Measurements from ENCODE around the gene OR2F1.

Gene OR2F1

DNA sequence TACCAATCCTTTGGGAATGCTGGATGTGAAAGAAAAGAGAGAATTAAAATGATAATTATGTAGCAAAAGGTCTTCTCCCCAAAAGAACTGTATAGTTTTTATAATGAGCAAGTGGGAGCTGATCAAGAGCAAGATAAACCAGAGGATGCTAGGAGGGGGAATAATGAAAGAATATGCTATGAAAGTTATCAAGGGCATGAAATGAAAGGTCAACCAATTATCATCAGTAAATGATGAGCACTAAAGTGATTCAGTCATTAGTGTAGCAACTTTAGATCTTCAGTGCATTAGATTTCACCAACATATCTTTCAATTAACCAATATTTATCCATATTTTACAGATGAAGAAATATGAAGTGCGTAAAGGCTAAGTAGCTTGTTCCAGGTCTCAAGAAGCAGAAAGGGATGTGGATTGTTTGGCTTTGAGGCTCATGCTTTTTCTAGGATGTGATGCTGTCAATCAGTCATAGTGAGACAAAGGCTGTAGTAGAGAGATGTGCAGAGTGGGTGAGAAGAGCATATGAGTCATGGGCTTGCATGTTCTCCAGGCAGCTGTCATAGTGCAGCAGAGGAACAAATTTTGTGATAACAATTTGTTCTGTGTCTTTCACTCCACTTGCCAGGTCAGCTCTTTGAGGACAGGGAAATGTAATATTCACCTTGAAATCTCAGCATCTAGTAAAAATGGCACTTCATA is 25.3 kb upstream of the OR2F1 start:
- Histone ChIP-seq H3K27ac (ENCODE audit: low read depth, low read length, severe bottlenecking) (no peak overlapping the region), H3K4me1 (ENCODE audit: control insufficient read depth, insufficient read depth, low read length, poor library complexity, severe bottlenecking) (no peaks in the 10 kb centered on the region), H3K36me3 (ENCODE audit: control insufficient read depth, insufficient read depth, low read length) (no peaks in the 10 kb centered on the region), H3K4me3 (ENCODE audit: extremely low read depth, insufficient read depth, low read length, poor library complexity, severe bottlenecking) (no peak overlapping the region), H3K9me3 (ENCODE audit: control insufficient read depth, low read length) (no peaks in the 10 kb centered on the region)
- WGBS, 2 experiments (ENCODE audit: insufficient coverage in 2 of 2), result 83% methylated on average over 1 of the region's 1 CpG; no CpG with 5 or more reads in 1 of the 2 experiments

DNA sequence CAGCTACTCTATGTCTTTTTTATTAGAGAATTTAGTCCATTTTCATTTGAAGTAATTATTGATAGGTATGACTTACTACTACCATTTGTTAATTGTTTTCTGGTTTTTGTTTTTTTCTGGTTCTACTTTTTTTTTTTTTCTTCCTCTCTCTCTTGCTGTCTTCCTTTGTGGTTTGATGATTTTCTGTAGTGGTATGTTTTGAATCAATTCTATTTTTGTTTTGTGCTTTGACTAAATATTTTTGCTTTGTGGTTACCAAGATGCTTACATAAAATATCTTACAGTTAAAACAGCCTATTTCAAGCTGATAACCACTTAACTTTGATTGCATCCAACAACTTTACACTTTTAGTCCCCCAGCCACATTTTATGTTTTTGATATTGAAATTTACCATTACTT is 22.9 kb upstream of the OR2F1 start:
- Histone ChIP-seq H3K27ac (ENCODE audit: low read depth, low read length, severe bottlenecking) (no peak overlapping the region), H3K36me3 (ENCODE audit: control insufficient read depth, insufficient read depth, low read length) (no peaks in the 10 kb centered on the region)

DNA sequence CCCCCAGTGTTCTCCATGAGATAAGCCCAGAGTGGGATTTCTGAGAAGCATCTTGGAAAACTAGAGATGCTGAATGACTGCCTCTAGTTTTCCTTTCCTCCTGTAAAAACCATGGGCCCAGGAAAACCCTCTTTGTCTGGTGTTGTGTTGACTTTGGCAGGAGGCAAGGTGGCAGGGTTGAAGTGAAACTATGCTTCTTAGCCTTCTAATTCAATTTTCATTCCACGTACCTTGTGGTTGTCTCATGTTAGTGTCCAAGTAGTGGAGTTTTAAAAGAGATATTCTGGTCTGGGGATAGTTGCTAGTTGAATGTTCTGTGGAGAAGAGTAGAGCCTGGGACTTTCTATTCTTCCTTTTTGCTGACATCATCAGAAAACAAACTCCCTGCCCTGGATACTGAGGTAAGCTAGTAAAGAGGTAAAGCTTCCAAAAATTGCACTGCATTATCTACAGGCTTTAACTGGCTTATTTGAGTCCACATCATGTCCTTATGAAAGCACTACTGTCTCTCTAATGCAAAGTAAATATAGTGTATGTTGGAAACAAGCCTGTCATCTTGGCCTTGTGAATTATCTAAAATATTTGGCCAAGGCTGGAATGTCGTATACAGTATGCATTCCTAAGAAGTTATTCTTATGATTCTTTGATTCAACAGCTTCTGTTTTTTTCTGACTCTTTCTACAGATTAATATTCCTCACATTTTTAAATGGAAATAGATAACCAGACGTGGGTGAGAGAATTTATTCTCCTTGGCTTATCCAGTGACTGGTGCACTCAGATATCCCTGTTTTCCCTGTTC is 19.9 kb upstream of the OR2F1 start, which contains the start of gene OR2F2:
OR2F2 (plus strand) TSS at position 708 of the 800 bp plus-strand sequence; CDS start at position 708, 0 bp downstream.
- Histone ChIP-seq H3K36me3 (ENCODE audit: control insufficient read depth, insufficient read depth, low read length) (no peaks in the 10 kb centered on the region), H3K4me3 (ENCODE audit: extremely low read depth, insufficient read depth, low read length, poor library complexity, severe bottlenecking) (no peak within 1 kb of the TSS), H3K27ac (ENCODE audit: low read depth, low read length, severe bottlenecking) (no peak within 1 kb of the TSS), H3K9me3 (ENCODE audit: control insufficient read depth, low read length) (no peaks in the 10 kb centered on the region), H3K4me1 (ENCODE audit: control insufficient read depth, insufficient read depth, low read length, poor library complexity, severe bottlenecking) (no peaks in the 10 kb centered on the region)
- WGBS, 2 experiments (ENCODE audit: insufficient coverage in 2 of 2), result no CpG with 5 or more reads among the region's 3 CpGs

More for the DNA sequence above, 22.9 kb upstream of the OR2F1 start:
- no peaks in the 10 kb centered on the region for H3K9me3 ChIP-seq (ENCODE audit: control insufficient read depth, low read length)
- H3K4me3 ChIP-seq (ENCODE audit: extremely low read depth, insufficient read depth, low read length, poor library complexity, severe bottlenecking), result no peak overlapping the region
- no peaks in the 10 kb centered on the region for H3K4me1 ChIP-seq (ENCODE audit: control insufficient read depth, insufficient read depth, low read length, poor library complexity, severe bottlenecking)

DNA sequence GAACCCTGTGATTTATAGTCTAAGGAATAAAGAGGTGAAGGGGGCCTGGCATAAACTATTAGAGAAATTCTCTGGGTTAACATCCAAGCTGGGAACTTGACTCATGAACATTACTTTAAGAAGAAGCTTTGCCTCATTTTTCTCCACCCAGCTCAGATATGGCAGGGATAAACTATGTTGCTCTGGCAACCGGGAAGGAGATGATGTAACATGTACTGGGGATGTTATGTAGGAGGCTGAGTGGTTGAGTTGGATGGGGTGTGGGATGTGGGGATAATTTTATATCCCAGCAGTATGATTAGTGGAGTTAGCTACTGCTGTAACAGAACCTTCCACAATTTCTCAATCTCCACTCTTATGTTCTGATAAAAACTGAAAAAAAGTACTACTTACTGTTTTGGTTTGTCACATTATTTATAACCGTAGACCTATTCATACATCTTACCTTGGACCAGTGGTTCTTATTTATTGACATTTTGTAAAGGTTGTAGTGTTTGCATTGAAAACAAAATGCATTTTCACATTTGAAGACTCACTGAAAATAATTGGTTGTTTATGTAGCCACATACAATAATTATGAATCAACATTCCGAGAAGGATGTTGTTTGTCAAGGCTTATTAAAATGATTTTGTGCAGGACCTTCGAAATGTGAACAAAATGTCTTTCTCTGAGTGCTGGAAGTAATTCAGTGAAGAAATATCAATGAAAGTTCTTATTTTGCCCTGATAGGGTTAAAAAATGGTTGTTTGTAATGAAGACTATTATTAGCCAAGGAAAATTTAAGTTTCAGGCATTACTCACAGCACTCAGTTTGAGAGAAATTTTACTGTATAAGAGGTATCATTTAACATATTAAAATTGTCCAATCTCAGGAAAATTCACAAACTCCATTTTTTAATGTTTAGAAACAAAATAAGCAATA is 18.3 kb upstream of the OR2F1 start:
- WGBS, 2 experiments (ENCODE audit: insufficient coverage in 2 of 2), result 84 to 94% methylated on average over 2 to 3 of the region's 4 CpGs
- no peak overlapping the region for H3K27ac ChIP-seq (ENCODE audit: low read depth, low read length, severe bottlenecking)

DNA sequence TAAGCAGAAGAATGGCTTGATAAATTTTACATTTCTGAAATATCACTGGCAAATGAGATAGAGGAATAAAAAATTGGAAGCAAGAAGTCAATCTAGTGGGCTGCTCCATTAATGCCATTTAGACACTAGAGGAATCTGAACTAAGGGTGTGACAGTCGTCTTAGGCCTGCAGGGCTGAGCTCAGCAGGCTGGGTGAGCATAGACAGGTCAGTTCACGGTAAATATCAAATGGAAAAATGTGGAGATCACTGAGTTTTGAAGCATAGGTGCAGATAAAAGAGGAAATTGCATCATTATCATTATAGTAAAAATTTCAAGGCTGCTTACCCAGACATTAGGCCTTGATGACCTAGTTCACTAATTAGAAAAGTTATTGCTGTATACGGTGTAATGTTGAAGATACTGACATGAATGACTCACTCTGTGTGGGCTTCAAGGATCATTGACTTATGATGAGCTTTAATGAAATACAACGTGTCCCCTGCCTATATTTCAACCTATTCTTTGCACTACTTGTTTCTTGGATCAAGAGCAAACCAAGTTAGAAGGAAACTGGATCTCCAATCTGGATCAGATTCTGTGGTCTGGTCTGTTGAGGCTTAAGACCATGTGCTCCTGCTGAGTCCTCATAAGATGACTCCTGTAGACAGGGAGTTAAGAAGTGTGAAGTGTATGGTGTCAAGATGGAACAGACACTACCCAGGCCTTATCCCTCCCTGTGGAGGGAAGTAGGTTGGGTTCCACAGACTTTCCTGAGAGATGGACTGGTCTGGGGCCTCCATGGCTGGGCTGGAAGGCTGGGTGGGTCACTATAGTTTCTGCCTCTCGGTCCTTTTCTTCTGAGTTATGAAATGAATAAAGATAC is 16.0 kb upstream of the OR2F1 start:
- H3K9me3 ChIP-seq (ENCODE audit: control insufficient read depth, low read length), result no peaks in the 10 kb centered on the region
- H3K27ac ChIP-seq (ENCODE audit: low read depth, low read length, severe bottlenecking), result no peak overlapping the region
- 92 to 94% methylated on average over 1 to 3 of the region's 5 CpGs for WGBS, 2 experiments (ENCODE audit: insufficient coverage in 2 of 2)
- no peaks in the 10 kb centered on the region for H3K36me3 ChIP-seq (ENCODE audit: control insufficient read depth, insufficient read depth, low read length)
- no peaks in the 10 kb centered on the region for H3K4me1 ChIP-seq (ENCODE audit: control insufficient read depth, insufficient read depth, low read length, poor library complexity, severe bottlenecking)
- H3K4me3 ChIP-seq (ENCODE audit: extremely low read depth, insufficient read depth, low read length, poor library complexity, severe bottlenecking), result no peak overlapping the region

More for the DNA sequence above, 18.3 kb upstream of the OR2F1 start:
- Histone ChIP-seq H3K9me3 (ENCODE audit: control insufficient read depth, low read length) (no peaks in the 10 kb centered on the region), H3K4me1 (ENCODE audit: control insufficient read depth, insufficient read depth, low read length, poor library complexity, severe bottlenecking) (no peaks in the 10 kb centered on the region), H3K36me3 (ENCODE audit: control insufficient read depth, insufficient read depth, low read length) (no peaks in the 10 kb centered on the region), H3K4me3 (ENCODE audit: extremely low read depth, insufficient read depth, low read length, poor library complexity, severe bottlenecking) (no peak overlapping the region)

DNA sequence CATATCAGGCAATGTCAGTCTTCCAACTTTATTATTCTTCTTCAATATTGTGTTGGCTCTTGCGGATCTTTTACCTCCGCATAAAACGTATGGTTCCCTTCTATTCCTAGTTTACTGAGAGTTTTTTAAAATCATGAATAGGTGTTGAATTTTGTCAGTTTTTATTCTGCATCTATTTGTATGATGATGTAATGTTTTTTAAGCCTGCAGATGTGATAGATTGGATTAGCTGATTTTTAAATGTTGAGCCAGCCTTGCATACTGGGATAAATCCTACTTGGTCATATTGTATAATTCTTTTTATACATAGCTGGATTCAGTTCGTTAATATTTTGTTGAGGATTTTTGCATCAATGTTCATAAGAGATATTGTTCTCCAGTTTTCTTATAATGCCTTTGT is 9.2 kb upstream of the OR2F1 start:
- no peaks in the 10 kb centered on the region for H3K9me3 ChIP-seq (ENCODE audit: control insufficient read depth, low read length)
- H3K27ac ChIP-seq (ENCODE audit: low read depth, low read length, severe bottlenecking), result no peak overlapping the region
- H3K4me3 ChIP-seq (ENCODE audit: extremely low read depth, insufficient read depth, low read length, poor library complexity, severe bottlenecking), result no peak overlapping the region
- WGBS, 2 experiments (ENCODE audit: insufficient coverage in 2 of 2), result 100% methylated on average over 2 of the region's 4 CpGs; no CpG with 5 or more reads in 1 of the 2 experiments
- H3K4me1 ChIP-seq (ENCODE audit: control insufficient read depth, insufficient read depth, low read length, poor library complexity, severe bottlenecking), result no peaks in the 10 kb centered on the region
- H3K36me3 ChIP-seq (ENCODE audit: control insufficient read depth, insufficient read depth, low read length), result no peaks in the 10 kb centered on the region

DNA sequence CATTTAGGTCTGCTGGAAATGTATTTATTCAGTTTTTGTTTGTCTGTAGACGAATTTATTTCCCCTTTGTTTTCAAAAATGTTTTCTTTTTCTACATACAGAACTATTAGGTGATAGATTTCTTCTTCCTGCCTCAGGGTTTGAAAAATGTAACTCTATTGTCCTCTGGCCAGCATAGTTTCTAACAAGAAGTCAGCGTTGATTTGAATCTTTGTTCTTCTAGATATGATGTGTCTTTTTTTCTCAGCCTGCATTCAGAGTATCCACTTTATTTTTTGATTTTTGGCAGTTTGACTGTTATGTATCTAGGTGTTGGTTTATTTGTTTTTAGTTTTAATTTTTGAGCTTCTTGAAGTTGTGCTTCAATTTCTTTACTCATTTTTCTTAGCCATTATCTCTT is 7.5 kb upstream of the OR2F1 start:
- H3K9me3 ChIP-seq (ENCODE audit: control insufficient read depth, low read length), result no peaks in the 10 kb centered on the region
- no CpG with 5 or more reads among the region's 2 CpGs for whole genome bisulfite sequencing, 2 experiments (ENCODE audit: insufficient coverage in 2 of 2)
- no peak overlapping the region for H3K27ac ChIP-seq (ENCODE audit: low read depth, low read length, severe bottlenecking)
- H3K36me3 ChIP-seq (ENCODE audit: control insufficient read depth, insufficient read depth, low read length), result no peaks in the 10 kb centered on the region
- no peak overlapping the region for H3K4me3 ChIP-seq (ENCODE audit: extremely low read depth, insufficient read depth, low read length, poor library complexity, severe bottlenecking)
- H3K4me1 ChIP-seq (ENCODE audit: control insufficient read depth, insufficient read depth, low read length, poor library complexity, severe bottlenecking), result no peaks in the 10 kb centered on the region

DNA sequence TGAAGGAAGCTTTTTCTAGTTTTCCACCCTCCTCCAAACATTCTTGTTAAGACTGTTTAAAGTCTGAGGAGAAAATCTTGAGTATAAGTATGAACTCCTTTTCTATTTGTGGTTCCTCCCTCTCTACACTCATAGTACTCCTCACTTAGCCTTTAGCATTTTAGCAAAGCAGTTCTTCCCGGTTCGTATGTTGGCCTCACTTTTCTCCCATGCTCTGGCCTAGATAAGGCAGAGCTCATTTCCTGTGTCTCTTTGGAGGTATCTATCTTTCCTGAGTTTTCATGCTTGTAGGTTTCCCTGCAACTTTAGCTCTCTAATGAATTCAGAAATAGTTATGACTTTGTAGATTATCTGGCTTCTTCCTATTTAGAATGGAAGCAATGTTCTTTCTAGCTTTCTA is 5.9 kb upstream of the OR2F1 start:
- no peaks in the 10 kb centered on the region for H3K4me1 ChIP-seq (ENCODE audit: control insufficient read depth, insufficient read depth, low read length, poor library complexity, severe bottlenecking)
- no peak overlapping the region for H3K27ac ChIP-seq (ENCODE audit: low read depth, low read length, severe bottlenecking)
- whole genome bisulfite sequencing, 2 experiments (ENCODE audit: insufficient coverage in 2 of 2), result 75% methylated on average over 2 of the region's 2 CpGs
- no peaks in the 10 kb centered on the region for H3K9me3 ChIP-seq (ENCODE audit: control insufficient read depth, low read length)
- H3K4me3 ChIP-seq (ENCODE audit: extremely low read depth, insufficient read depth, low read length, poor library complexity, severe bottlenecking), result no peak overlapping the region
- H3K36me3 ChIP-seq (ENCODE audit: control insufficient read depth, insufficient read depth, low read length), result no peaks in the 10 kb centered on the region

DNA sequence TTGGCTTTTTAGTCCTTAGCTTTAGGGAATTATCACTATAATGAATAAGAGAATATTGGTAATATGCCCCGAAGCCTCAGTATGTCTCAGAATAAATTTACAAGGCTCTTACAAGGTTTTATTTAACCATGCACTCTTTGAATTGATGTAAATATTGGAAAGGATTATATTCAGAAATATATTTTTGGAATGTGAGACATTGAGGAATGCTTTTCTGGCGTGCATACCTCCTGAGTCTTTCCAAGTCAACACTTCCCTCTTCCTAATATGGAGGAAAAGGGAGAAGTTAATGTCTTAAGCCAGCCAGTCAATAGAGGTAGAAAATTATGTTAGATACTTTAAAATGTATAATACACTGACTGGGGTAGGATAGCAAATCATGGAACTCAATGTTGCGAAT is 1.2 kb upstream of the OR2F1 start:
- WGBS, 2 experiments (ENCODE audit: insufficient coverage in 2 of 2), result no CpG with 5 or more reads among the region's 3 CpGs
- Histone ChIP-seq H3K4me3 (ENCODE audit: extremely low read depth, insufficient read depth, low read length, poor library complexity, severe bottlenecking) (no peak overlapping the region), H3K27ac (ENCODE audit: low read depth, low read length, severe bottlenecking) (no peak overlapping the region), H3K36me3 (ENCODE audit: control insufficient read depth, insufficient read depth, low read length) (no peaks in the 10 kb centered on the region), H3K9me3 (ENCODE audit: control insufficient read depth, low read length) (no peaks in the 10 kb centered on the region), H3K4me1 (ENCODE audit: control insufficient read depth, insufficient read depth, low read length, poor library complexity, severe bottlenecking) (no peaks in the 10 kb centered on the region)

DNA sequence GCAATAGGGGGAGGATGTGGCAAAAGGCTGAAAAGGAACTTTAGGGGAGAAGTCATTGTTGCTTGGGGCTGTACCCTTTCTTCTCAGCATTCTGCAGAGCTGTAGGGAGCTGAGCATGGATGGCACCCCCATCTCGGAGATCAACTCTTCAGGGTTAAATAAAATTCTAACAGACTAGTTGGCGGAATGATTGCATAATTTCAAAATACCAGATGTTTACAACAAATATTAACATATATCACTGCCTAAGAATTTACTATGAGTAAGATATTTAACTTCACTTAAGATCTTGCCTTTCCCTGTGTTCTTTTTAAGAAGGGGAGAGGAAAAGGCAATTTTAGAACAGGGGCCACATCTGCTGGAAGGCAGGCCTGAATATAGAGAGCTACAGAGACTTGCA is 509 bp upstream of the OR2F1 start:
- WGBS, 2 experiments (ENCODE audit: insufficient coverage in 2 of 2), result no CpG with 5 or more reads among the region's 2 CpGs
- H3K4me1 ChIP-seq (ENCODE audit: control insufficient read depth, insufficient read depth, low read length, poor library complexity, severe bottlenecking), result no peaks in the 10 kb centered on the region
- no peaks in the 10 kb centered on the region for H3K9me3 ChIP-seq (ENCODE audit: control insufficient read depth, low read length)
- no peaks in the 10 kb centered on the region for H3K36me3 ChIP-seq (ENCODE audit: control insufficient read depth, insufficient read depth, low read length)
- no peak overlapping the region for H3K27ac ChIP-seq (ENCODE audit: low read depth, low read length, severe bottlenecking)
- no peak overlapping the region for H3K4me3 ChIP-seq (ENCODE audit: extremely low read depth, insufficient read depth, low read length, poor library complexity, severe bottlenecking)

All from mesodermal cell (in vitro differentiated cells).